ENCODE data around the gene FHOD3. TPM values are rescaled to one million over a fixed set of nuclear protein-coding genes. Genes with fewer than 3 reads are reported as not detected.

Gene FHOD3
- polyA plus RNA-seq, 1 experiment: 41.1 TPM

GRCh38 chr18:36688020-36688965, 390.8 kb downstream of the FHOD3 start:
- H3K4me3 ChIP-seq (ENCODE audit: low read depth, low read length): no peak overlapping the region
- POLR2A ChIA-PET: no interaction called here
- no peaks in the 10 kb centered on the region for H3K27me3 ChIP-seq (ENCODE audit: control insufficient read depth, insufficient read depth, low read length)
- peak; percentile 98 for TF ChIP-seq CTCF (IDR thresholded peaks at IDR 0.05; ENCODE audit: low read depth, low read length)
- H3K9me3 ChIP-seq (ENCODE audit: control insufficient read depth, insufficient read depth, low read length): peaks cover 5% of the 10 kb centered on the region
- CTCF ChIA-PET: interaction anchor here (0.5 to 3.9 kb wide), 71 partner anchors 9 to 586 kb away, joined by 3 to 62 read pairs (median 5); partner anchors contain the start of gene KIAA1328
- DNase-seq (ENCODE audit: low read depth, low spot score): peak; percentile 44
- no peak overlapping the region for H3K27ac ChIP-seq (ENCODE audit: low read depth, low read length)

DNA sequence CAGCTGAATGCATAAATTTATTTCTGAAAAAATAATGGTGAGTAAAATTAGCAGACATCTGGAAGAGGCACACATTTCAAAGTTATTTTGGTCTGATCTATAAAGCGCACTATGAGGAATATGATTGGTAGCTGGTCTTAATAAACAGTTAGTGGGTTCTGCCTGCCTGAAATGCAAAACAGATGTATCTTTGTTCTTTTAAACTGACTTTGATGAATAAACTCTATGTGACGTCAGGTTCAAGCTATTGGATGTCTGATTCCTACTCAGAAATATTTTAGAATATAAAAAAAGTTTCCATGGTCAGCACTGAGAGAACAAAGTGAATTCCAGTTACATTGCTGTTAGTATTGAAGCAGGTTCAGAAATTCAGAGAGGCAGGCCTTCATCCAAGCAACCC, 394.9 kb downstream of the FHOD3 start:
- Histone ChIP-seq H3K4me3 (ENCODE audit: low read depth, low read length) (peak overlapping the region; percentile 77), H3K27ac (ENCODE audit: low read depth, low read length) (peak overlapping the region; percentile 99), H3K9me3 (ENCODE audit: control insufficient read depth, insufficient read depth, low read length) (no peaks in the 10 kb centered on the region), H3K27me3 (ENCODE audit: control insufficient read depth, insufficient read depth, low read length) (no peaks in the 10 kb centered on the region)
- POLR2A ChIA-PET: interaction anchor here (1.1 to 1.3 kb wide), 3 partner anchors 9 to 19 kb away, joined by 3 to 4 read pairs (median 3); no protein-coding TSS in a partner anchor
- CTCF ChIA-PET: interaction anchor here (0.7 kb wide), 1 partner anchor 173 kb away, joined by 3 read pairs; no protein-coding TSS in a partner anchor
- peak; percentile 73 for DNase-seq (ENCODE audit: low read depth, low spot score)
- no peak for TF ChIP-seq CTCF (IDR thresholded peaks at IDR 0.05; ENCODE audit: low read depth, low read length)

- ChIA-PET CTCF (interaction anchor here (1.1 kb wide), 1 partner anchor 10 kb away, joined by 3 read pairs; no protein-coding TSS in a partner anchor), POLR2A (interaction anchor here (1.1 to 1.3 kb wide), 3 partner anchors 9 to 19 kb away, joined by 3 to 4 read pairs (median 3); no protein-coding TSS in a partner anchor)
Observed at GRCh38 chr18:36692921-36693332, 395.4 kb downstream of the FHOD3 start.

DNA sequence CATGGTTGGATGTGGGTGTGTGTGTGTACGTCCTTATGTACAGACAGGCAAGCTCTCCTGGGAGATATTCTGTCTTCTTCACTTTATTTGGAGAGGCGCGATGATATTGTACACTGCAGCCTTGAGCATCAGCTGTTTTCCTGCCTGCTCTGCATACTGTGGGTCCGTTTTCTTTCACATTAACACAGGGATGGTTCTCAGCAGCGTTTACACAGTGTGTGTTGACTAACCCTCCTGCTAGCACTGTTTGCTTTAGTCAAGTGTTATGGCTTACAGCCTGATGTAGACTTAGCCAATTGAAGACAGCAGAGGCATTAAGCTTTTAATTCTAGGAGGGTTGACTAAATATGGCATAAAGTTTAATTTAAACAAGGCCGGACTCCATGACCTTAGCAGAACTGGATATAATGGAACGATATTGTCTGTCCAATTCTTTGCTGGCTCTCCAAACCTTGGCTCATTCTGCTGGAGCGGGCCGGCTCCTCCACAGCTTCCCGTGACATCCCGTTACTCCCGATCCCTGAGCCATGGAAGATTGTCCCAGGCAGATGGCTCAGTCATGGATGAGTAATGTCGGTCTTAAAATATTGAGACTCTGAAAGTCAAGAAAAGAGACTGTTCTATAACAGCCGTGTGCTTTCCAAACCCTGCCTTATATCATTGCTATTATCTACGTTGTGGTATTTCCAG, 396.6 kb downstream of the FHOD3 start:
- Histone ChIP-seq H3K27me3 (ENCODE audit: control insufficient read depth, insufficient read depth, low read length) (no peaks in the 10 kb centered on the region), H3K9me3 (ENCODE audit: control insufficient read depth, insufficient read depth, low read length) (no peaks in the 10 kb centered on the region), H3K4me3 (ENCODE audit: low read depth, low read length) (peak overlapping the region; percentile 77), H3K27ac (ENCODE audit: low read depth, low read length) (peak overlapping the region; percentile 11)
- DNase-seq (ENCODE audit: low read depth, low spot score): peak; percentile 44
- CTCF ChIA-PET: interaction anchor here (1.1 kb wide), 1 partner anchor 11 kb away, joined by 3 read pairs; no protein-coding TSS in a partner anchor
- no peak for TF ChIP-seq CTCF (IDR thresholded peaks at IDR 0.05; ENCODE audit: low read depth, low read length)
- POLR2A ChIA-PET: interaction anchor here (1.0 kb wide), 1 partner anchor 14 kb away, joined by 3 read pairs; no protein-coding TSS in a partner anchor

More at GRCh38 chr18:36692921-36693332, 395.4 kb downstream of the FHOD3 start:
- H3K9me3 ChIP-seq (ENCODE audit: control insufficient read depth, insufficient read depth, low read length): no peaks in the 10 kb centered on the region
- peak overlapping the region; percentile 77 for H3K4me3 ChIP-seq (ENCODE audit: low read depth, low read length)
- peak overlapping the region; percentile 99 for H3K27ac ChIP-seq (ENCODE audit: low read depth, low read length)
- DNase-seq (ENCODE audit: low read depth, low spot score): peak; percentile 80
- TF ChIP-seq CTCF (IDR thresholded peaks at IDR 0.05; ENCODE audit: low read depth, low read length): no peak
- H3K27me3 ChIP-seq (ENCODE audit: control insufficient read depth, insufficient read depth, low read length): no peaks in the 10 kb centered on the region

All from AG04450 (cell line).